Measurements from ENCODE around the gene RPUSD1. TPM values are rescaled to one million over a fixed set of nuclear protein-coding genes. Genes with fewer than 3 reads are reported as not detected.
"Not testable (repeated sequence)": the region's sequence is repeated elsewhere in the genome, so short reads cannot be mapped to it uniquely, and the experiment has no call there.

RPUSD1 gene, protein sequence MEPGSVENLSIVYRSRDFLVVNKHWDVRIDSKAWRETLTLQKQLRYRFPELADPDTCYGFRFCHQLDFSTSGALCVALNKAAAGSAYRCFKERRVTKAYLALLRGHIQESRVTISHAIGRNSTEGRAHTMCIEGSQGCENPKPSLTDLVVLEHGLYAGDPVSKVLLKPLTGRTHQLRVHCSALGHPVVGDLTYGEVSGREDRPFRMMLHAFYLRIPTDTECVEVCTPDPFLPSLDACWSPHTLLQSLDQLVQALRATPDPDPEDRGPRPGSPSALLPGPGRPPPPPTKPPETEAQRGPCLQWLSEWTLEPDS
- 7.9 TPM for total RNA-seq
- long read RNA-seq, transcript RPUSD1-201 (6 exons, 2,050 nt): major isoform, 7 of 32 reads
- long read RNA-seq, transcript RPUSD1-208 (5 exons, 1,835 nt): major isoform, 7 of 32 reads
- long read RNA-seq, partial matches to known transcripts: 4 of 32 reads
- long read RNA-seq, other reads (novel, unspliced or antisense): 8 of 32 reads

DNA sequence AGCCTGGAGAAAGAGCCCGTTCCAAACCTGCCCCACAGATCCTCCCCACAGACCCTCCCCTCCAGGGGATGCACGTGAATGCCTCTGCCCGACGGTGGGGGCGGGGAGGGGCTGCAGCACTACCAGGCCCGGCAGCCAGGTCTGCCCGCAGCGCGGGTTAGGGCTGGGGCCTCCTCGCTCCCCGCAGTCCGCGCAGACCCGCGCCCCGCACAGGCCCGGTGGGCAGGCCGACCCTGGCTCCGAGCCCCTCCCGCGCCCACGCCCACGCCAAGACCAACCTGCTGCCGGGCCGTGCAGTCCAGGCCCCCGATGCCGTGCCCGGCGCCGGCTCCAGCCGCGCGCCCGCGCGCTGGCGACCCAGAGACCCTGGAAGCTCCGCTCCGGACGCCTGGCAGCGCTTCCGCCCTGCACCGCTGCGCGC lies at the start of gene RPUSD1:
RPUSD1 (minus strand) TSS at position 404 of the 421 bp plus-strand sequence. CDS start 644 bp downstream, outside the sequence.
- intact Hi-C loops (cut with DNase I): loop anchor here (5.0 kb wide), 2 partner anchors 46 to 211 kb away; partner anchors contain the start of gene CIAO3
- no peak for DNase-seq (ENCODE audit: low spot score)

DNA sequence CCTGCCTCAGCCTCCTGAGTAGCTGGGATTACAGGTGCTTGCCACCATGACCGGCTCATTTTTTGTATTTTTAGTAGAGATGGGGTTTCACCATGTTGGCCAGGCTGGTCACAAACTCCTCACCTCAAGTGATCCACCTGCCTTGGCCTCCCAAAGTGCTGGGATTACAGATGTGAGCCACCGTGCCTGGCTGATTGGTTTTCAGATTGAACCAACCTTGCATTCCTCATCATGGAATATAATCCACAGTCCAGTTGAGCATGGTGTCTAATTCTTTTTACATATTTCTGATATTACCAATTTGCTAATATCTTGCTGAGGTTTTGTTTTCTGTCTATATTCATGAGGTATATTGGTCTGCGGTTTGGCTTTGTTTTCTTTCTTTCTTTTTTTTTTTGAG lies 48.6 kb upstream of the RPUSD1 start:
- intact Hi-C loops (cut with DNase I); DNase-seq (ENCODE audit: low spot score): not testable (repeated sequence)

DNA sequence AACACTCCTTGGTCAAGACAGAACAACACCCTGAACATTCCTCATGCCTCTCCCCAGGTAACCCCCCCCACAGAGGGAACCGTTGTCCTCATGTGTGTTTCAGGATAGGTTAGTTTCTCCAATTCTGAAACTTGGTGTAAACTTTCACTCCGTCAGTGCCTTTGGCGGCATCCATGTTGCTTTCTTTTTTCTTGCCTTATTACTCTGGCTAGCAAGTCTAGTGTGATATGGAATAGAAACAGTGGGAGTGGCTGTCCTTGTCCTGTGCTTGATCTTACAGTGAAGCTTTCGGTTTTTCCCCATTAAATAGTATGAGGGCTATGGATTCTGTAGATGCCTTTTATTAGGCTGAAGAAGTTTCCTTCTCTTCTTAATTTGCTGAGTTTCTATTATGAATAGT lies 48.0 kb upstream of the RPUSD1 start:
- DNase-seq (ENCODE audit: low spot score): no peak
- intact Hi-C loops (cut with DNase I): no loop called here

DNA sequence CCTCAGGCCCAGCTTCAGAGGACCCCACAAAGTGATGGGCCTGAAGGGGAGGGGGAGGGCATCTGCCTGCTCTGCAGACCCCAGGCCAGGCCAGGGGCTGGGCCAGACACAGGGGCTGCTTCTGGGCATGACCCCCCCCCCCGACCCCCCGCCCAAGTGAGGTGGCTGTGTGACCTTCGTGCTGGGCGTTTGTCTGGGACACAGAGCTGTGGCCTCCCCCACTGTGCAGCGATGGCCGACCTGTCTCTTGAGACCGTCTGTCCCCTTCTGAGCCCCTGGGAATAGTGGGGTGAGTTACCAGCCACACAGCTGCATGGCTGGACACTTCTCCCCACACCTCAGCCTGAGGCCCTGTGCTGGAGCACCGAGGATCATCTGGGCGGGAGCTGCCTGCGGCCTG lies 47.2 kb upstream of the RPUSD1 start:
- intact Hi-C loops (cut with DNase I): no loop called here

DNA sequence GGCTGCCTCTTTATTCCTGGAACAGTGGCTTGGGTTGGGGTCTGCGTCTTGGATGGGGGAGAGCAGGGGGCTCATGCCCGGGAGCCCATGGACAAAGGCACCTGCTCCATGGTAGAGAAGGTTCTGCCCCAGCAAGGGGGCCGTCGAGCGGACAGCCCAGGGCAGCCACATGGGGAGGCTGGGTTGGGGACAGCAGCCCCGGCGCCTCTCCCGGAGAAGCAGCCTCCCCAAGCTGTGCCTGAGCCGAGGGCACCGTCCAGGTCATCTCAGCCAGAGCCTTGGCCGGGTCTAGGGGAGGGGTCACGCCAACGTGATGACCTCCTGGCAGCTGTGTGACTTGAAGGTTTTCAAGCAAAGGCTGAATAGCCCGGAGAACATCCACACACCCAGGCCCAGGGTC lies 45.2 kb upstream of the RPUSD1 start:
- DNase-seq (ENCODE audit: low spot score): no peak

More for the DNA sequence above, 47.2 kb upstream of the RPUSD1 start:
- DNase-seq (ENCODE audit: low spot score): no peak

DNA sequence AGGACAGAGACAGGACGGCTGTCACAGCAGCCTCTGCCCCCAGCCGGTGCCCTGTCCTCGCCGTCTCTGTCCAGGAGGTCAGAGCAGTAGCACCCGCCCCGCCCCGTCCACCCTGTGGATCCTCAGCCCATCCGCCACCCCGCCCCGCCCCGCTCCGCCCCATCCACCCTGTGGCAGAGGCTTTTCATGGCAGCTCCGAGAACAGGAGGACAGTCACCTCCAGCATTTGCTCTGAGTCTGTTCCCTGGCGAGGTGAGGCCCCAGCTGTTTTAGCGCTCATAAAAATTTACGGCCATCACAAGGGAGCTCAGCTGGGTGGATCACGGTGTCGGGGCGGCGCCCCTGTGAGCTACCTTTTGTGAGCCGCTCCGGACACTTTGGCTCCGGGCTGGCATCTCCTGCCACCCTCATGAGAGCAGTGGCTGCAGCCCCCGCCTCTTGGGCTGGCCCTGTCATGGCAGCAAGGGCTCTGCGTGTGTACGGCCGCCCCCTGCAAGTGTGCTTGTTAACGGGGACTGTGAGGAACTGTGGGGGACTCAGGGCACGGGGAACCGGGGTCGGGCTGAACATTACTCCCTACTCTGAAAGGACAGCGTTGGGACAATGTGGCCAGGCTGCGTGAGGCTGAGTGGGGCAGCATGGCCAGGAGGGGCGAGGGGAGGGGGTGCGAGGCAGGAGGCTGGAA lies 44.6 kb upstream of the RPUSD1 start:
- DNase-seq (ENCODE audit: low spot score): no peak

More for the DNA sequence above, 45.2 kb upstream of the RPUSD1 start:
- intact Hi-C loops (cut with DNase I): loop anchor here (5.0 kb wide), 1 partner anchor 214 kb away; no protein-coding TSS in a partner anchor

DNA sequence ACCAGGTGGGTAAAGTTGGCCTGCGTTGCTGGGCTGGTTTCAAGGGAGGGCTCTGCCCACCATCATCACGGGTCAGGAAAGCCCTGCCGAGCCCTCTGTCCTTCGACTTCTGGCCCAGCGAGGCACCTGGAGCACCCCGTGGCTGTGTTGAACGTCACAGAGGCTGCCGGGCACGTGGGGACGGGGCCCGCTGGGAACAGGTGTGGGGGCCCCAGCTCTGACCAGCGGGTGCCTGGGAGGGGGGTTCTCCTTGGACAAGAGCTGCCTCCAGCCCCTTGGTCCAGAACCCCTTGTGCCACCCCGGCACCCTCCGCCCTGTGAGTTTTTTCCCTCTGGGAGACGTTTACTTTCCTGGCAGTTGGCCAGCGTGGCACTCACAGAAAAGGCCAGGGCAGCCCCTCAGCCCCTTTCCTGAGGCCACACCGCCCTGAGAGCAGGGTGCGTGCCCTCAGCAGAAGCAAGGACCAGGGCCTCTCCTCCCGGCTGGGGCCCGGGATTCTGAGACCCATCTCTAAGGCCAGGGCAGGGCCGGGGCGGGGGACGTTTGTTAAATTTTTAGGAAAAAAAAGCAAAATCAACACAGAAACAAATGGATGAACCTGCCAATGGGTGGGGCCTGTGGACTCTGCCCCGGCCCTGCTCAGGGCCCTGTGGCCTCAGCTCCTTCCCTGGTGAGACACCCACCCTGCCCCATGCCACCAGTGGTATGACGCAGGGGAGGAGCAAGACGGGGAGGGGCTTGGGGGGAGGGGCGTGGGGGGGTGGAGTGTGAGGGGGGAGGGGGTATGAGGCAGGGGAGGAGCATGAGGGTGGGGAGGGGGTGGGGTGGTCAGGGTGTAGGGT lies 43.6 kb upstream of the RPUSD1 start:
- intact Hi-C loops (cut with DNase I): loop anchor here (5.0 kb wide), 1 partner anchor 216 kb away; no protein-coding TSS in a partner anchor

More for the DNA sequence above, 44.6 kb upstream of the RPUSD1 start:
- intact Hi-C loops (cut with DNase I): loop anchor here (5.0 kb wide), 1 partner anchor 215 kb away; no protein-coding TSS in a partner anchor

DNA sequence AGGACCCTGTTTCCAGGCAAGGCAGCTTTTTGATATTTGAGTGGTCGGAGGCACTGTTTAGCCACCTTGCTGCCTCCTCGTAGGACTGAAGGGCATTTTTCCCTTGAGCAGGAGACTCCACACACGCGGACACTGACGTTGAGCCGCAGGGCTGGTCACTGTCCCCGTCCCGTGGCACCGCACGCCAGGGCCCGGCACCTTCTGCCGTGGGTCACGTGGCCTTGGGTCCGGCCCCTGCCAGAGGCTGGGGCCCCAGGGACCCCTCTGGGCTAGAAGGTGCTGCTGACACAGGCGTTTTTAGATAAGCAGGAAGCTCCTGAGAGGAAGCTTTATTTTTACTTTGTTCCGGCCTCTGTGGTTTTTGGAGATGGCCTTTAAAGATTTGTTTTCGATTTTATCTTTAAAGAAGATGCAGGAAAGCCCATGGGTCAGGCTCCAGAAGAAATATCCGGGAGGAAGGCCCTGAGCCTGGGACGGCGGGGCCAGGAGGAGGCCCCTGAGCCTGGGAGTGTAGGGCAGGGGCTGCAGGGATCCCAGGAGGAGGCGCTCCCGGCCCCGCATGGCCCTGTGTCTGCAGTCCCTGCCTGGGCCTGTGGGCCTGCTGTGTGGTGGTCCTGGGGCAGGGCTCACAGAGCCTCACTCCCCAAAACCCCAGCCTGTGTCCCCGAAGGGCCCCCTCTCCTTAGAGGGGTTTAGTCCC lies 42.8 kb upstream of the RPUSD1 start:
- intact Hi-C loops (cut with DNase I): loop anchor here (5.0 kb wide), 1 partner anchor 216 kb away; no protein-coding TSS in a partner anchor
- DNase-seq (ENCODE audit: low spot score): no peak

More for the DNA sequence above, 43.6 kb upstream of the RPUSD1 start:
- no peak for DNase-seq (ENCODE audit: low spot score)

DNA sequence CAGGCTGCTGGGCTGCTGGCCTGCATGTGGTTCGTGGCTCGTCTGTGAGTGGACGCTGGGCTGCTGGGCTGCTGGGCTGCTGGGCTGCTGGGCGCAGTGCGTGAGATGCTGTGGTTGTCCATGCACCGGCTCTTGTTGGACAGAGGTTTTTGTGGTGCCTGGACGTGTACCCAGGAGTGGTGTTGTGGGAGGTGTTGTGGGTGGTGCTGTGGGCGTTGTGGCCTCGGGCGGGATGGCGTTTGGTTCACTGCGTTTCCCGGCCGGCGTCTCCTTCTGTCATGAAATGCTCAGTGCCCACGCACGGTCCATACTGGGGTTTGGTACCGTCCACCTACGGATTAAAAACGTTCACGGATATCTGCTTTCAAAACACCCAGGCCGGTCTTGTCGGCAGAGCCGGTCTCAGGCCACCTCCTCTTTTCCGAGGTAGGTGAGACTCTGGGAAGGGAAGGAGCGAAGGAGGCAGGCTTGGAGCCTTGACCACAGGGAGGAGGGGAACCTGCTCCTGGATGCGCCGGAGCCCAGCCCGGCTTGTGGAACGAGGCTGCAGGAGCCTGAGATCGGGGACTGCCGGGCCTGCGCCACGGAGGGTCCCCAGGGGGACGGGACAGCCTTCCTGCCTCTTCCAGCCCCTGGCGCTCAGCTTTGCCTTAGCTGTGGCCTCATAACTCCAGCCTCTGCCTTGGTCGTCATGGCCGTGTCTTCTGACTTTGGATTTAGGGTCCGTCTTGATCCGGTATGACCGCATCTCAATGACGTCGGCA lies 42.1 kb upstream of the RPUSD1 start:
- intact Hi-C loops (cut with DNase I): loop anchor here (5.0 kb wide), 1 partner anchor 217 kb away; no protein-coding TSS in a partner anchor

DNA sequence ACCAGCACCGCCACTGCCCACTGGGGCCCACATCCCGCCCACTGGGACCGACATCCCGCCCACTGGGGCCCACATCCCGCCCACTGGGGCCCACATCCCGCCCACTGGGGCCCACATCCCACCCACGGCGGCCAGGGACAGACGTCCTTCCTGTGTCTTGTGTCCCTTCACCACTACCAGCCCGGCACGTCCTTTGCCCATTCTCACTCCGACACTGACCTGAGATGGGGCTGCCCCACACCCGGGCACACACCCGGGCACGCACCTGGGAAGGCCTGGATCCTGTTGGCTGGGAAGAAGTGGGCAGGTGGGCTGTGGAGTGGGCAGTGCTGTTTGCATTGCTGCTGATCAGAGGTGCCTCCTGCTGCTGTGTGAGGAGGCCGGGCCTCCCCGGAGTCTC lies 40.7 kb upstream of the RPUSD1 start:
- intact Hi-C loops (cut with DNase I): no loop called here
- no peak for DNase-seq (ENCODE audit: low spot score)

More for the DNA sequence above, 42.1 kb upstream of the RPUSD1 start:
- no peak for DNase-seq (ENCODE audit: low spot score)

DNA sequence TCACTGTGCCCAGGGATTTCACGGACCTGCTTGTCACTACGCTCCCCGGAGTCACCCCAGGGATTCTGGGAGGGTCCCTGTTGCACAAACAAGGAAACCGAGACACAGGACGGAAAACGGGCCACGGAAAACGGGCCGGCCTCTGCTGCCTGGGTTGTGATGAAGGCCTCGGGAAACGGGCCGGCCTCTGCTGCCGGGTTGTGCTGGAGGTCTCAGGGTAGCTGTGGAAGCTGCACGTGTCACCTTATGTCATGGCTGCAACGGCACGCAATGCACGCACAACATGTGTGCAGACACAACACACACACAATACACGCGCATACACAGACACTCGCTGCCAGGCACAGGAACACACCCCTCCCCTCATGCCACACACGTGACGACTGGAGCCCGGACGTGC lies 39.3 kb upstream of the RPUSD1 start:
- DNase-seq (ENCODE audit: low spot score): no peak
- intact Hi-C loops (cut with DNase I): no loop called here

DNA sequence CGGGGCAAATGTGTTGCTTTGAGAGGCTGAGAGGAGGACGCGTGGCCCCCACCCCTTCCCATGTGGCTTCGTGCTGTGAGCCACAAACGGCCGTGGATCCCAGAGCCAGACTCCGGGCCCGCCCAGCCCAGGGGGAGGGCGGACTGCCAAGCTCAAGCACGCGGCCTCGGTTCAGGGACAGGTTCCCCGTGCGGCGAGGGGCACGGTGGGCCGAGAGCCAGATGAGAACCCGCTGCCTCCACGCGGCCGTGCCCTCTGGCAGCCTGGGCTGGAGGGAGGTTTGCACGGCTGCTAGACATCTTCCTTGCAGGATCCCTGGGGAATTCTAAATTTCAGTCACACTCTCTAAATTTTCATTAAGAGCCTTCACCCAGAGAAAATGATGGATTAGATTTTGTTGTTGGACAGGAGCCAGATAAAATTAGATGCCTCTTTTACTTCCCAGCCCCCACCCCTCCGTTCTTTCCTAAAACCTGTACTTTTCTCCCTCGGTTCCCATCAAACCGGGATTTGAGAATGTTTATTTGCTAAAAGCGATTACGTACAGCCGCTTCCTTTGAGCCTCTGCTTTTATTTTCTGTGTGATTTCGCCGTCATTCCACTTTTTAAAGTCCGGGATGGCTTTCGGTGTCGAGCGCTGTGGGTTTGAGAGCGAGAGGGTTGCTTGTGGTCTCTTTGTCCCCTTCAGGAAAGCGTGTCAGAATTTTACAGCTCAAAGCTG lies 37.3 kb upstream of the RPUSD1 start:
- DNase-seq (ENCODE audit: low spot score): no peak

DNA sequence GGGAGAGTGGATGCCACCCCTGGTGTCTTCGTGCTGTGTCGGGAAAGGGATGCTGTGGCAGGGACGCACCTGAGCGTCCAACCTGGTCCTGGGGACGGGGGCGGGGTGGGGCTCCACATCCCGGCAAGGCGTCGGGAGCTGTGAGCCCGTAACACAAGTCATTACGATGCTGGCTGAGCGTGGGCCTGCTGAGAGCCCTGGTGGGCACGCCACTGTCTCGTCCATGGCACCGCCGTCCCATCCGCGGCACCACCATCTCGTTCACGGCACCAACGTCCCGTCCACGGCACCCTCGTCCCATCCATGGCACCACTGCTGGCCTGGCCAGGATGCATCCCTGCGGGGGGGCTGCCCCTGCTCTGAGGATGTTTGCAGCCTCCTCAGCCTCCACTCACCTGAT lies 36.4 kb upstream of the RPUSD1 start:
- no peak for DNase-seq (ENCODE audit: low spot score)
- intact Hi-C loops (cut with DNase I): no loop called here

More for the DNA sequence above, 37.3 kb upstream of the RPUSD1 start:
- intact Hi-C loops (cut with DNase I): no loop called here

DNA sequence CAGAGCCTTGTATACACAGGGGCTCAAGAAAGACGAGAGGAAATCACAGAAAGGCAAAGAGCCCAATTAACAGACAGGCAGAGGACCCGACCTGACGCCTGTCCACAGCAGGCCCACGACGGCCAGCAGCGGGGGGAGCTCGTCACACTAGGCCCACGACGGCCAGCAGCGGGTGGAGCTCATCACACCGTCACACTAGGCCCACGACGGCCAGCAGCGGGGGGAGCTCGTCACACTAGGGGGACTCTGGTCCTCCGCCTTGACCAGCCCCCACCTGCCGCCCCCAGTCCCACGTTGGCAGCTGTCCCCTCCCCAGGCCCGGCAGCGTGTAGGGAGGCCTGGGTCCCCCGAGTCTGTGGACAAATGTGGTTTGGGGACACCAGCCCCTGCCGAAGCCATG lies 36.0 kb upstream of the RPUSD1 start:
- intact Hi-C loops (cut with DNase I): no loop called here
- DNase-seq (ENCODE audit: low spot score): no peak

DNA sequence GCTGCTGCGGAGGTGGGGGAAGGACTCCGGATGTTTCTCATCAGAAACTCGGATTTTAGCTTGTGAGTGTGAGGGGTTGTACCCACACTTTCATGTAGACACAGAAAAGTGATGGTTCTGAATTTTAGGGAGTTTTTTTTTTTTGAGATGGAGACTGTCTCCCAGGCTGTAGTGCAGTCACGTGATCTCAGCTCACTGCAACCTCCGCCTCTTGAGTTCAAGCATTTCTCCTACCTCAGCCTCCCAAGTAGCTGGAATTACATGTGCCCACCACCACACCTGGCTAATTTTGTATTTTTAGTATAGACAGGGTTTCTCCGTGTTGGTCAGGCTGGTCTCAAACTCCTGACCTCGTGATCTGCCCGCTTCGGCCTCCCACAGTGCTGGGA lies 34.7 kb upstream of the RPUSD1 start:
- DNase-seq (ENCODE audit: low spot score): no peak
- intact Hi-C loops (cut with DNase I): no loop called here

DNA sequence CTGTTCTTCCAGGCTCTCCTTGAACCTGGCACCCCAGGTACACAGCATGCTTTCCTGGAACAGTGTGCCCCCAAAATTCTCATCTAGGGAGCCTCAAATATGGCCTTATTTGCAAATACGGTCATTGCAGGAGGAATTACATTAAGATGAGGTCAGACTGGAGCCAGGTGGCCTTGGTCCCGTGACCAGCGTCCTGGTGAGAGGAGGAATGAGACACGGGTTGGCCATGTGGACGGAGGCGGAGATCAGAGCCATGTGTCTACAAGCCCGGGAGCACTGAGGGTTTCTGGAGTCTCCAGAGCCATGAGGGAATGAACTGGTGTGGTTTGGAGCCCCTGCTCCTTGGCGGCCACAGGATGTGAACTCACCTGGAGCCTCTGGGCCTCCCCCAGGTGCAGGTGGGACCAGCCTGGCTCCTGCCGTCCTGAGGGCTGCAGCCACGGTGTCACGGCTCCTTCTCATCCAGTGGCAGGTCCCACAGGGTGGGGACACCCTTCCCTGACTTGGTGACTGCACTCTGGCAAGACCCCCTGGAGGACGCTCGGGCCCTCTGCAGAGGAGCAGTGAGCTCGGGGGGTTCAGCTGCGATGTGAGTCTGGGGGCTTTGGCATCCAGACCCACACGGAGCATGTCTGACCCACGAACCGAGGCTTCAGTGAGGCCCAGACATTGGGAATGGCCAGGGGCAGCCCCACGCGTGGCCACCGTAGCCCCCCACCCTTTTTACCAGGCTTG lies 34.2 kb upstream of the RPUSD1 start:
- intact Hi-C loops (cut with DNase I): no loop called here
- no peak for DNase-seq (ENCODE audit: low spot score)

DNA sequence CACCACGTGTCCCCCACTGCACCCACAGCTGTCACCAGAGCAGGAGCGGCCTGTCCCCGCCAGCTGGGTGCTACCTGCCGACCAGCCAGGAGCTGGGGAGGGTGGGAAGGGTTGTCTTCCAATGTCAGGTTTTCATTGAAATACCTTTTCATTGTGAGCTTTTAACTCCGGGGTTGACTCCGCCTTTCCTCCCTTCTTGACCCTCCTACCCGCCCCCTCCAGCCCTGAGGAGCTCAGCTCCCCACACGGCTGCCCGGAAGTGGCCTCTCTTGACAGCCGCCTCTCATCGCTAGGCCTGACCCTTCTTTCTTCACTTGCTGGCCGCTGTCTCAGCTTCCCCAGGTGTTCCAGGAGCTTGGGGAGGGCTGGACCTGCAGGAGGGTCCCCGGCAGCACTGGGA lies 33.6 kb upstream of the RPUSD1 start:
- no peak for DNase-seq (ENCODE audit: low spot score)
- intact Hi-C loops (cut with DNase I): no loop called here

Measured in cardiac septum (tissue), 1 donor.